HL-60 (cell line): ENCODE results near the gene MCF2L2.

Source experiments
- GABPA ChIP-seq: IDR thresholded peaks from 2 replicates; pipeline ENCODE4 v1.6.1; 2012; ENCODE audit warnings: low read depth
- POLR2AphosphoS5 ChIP-seq: IDR thresholded peaks from 2 replicates; pipeline ENCODE4 v1.6.1; 2012; ENCODE audit warnings: low read depth
- SPI1 ChIP-seq: IDR thresholded peaks from 2 replicates; pipeline ENCODE4 v1.6.1; 2012; ENCODE audit warnings: low read depth, mild to moderate bottlenecking, borderline replicate concordance
- TF ChIP-seq, protein P1 (sequence below): IDR thresholded peaks from one replicate; pipeline ENCODE4 v1.5.1; 2011; ENCODE audit warnings: low read length, control low read depth, inconsistent platforms; ENCODE audit not compliant: insufficient read depth
- TF ChIP-seq, protein P2 (sequence below): IDR thresholded peaks from 2 replicates; pipeline ENCODE4 v1.6.1; 2012; ENCODE audit warnings: low read depth; ENCODE audit not compliant: insufficient replicate concordance

DNA sequence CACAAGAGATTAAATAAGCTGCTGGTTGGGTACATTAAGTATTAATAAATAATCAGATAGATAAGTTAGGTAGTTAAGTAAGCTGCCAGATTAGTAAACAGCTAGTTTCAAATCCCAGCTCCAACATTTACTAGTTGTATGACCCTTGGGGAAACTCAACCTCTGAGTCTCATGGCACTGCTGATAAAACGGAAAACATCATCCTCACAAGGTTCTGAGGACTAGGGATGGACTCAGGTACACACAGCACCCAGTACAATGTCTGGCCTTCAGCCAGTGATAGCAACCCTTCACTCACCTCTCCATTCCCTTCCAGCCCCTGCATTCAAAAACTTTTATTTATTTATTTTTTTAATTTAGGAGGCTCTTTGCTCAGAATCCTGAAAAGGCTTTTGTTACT is 143.1 kb downstream of the MCF2L2 start:
- TF ChIP-seq, protein P1, sequence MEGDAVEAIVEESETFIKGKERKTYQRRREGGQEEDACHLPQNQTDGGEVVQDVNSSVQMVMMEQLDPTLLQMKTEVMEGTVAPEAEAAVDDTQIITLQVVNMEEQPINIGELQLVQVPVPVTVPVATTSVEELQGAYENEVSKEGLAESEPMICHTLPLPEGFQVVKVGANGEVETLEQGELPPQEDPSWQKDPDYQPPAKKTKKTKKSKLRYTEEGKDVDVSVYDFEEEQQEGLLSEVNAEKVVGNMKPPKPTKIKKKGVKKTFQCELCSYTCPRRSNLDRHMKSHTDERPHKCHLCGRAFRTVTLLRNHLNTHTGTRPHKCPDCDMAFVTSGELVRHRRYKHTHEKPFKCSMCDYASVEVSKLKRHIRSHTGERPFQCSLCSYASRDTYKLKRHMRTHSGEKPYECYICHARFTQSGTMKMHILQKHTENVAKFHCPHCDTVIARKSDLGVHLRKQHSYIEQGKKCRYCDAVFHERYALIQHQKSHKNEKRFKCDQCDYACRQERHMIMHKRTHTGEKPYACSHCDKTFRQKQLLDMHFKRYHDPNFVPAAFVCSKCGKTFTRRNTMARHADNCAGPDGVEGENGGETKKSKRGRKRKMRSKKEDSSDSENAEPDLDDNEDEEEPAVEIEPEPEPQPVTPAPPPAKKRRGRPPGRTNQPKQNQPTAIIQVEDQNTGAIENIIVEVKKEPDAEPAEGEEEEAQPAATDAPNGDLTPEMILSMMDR = no peak
- TF ChIP-seq POLR2AphosphoS5 (no peak), GABPA (no peak), SPI1 (no peak)
- TF ChIP-seq, protein P2, sequence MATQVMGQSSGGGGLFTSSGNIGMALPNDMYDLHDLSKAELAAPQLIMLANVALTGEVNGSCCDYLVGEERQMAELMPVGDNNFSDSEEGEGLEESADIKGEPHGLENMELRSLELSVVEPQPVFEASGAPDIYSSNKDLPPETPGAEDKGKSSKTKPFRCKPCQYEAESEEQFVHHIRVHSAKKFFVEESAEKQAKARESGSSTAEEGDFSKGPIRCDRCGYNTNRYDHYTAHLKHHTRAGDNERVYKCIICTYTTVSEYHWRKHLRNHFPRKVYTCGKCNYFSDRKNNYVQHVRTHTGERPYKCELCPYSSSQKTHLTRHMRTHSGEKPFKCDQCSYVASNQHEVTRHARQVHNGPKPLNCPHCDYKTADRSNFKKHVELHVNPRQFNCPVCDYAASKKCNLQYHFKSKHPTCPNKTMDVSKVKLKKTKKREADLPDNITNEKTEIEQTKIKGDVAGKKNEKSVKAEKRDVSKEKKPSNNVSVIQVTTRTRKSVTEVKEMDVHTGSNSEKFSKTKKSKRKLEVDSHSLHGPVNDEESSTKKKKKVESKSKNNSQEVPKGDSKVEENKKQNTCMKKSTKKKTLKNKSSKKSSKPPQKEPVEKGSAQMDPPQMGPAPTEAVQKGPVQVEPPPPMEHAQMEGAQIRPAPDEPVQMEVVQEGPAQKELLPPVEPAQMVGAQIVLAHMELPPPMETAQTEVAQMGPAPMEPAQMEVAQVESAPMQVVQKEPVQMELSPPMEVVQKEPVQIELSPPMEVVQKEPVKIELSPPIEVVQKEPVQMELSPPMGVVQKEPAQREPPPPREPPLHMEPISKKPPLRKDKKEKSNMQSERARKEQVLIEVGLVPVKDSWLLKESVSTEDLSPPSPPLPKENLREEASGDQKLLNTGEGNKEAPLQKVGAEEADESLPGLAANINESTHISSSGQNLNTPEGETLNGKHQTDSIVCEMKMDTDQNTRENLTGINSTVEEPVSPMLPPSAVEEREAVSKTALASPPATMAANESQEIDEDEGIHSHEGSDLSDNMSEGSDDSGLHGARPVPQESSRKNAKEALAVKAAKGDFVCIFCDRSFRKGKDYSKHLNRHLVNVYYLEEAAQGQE = no peak
